GM19372 (cell line): ENCODE data around the gene THBS2.
"Not testable (repeated sequence)": the region's sequence is repeated elsewhere in the genome, so short reads cannot be mapped to it uniquely, and the experiment has no call there.

Experiments used
- ATAC-seq: cut with Tn5 transposase; IDR thresholded peaks from one replicate; pipeline ENCODE4 v1.9.1; 2021; ENCODE audit warnings: mild to moderate bottlenecking, low read depth, moderate library complexity; ENCODE audit not compliant: unreplicated experiment

The THBS2 gene

DNA sequence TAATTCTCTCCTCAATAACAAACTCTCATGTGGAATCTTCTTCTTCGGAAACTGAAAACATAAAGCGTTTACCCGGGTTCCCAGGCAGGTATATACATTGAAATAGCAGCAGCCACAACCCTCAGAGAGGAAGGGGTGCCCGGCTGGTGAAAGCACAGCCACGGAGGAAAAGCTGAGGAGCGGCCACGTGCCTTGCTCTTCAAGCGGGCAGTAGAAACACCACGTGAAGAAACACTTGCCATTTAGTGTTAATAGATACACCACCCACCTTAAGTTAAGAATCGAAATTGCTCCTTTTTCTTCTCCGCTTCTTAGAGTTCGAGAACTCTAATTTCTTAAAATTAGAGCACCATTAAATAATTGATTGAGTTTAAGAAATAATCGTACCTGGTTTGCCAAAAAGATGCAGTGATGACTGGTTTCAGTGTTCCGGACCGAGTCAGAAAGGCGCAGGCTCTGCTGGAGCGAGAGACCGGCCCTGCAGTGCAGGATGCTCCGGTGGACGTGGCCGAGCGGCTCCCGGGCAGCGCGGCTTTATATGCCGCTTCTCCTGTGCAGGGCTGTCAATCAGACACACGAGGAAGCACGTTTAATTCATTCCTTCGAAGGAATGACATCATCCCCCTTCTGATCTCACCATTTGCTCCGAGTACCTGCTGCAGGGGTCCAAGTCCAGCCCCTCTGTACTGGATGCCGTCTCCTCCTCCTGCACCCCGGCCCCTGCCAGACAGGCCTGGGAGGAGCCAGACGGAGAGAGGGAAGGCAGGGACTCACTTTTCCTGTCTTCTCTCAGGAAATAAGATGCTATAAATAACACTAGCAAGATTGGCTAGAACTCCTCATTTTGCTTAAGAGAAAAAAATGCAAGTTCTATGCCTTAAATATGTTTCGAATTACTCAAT is at the start of gene THBS2:
Gene THBS2 (minus strand): TSS at position 510 of the 902 bp plus-strand sequence. CDS start 3,062 bp downstream, outside the sequence.
- no peak for ATAC-seq

- ATAC-seq = no peak
These were observed 49.1 kb upstream of the THBS2 start for GRCh38 chr6:169302716-169303115.

DNA sequence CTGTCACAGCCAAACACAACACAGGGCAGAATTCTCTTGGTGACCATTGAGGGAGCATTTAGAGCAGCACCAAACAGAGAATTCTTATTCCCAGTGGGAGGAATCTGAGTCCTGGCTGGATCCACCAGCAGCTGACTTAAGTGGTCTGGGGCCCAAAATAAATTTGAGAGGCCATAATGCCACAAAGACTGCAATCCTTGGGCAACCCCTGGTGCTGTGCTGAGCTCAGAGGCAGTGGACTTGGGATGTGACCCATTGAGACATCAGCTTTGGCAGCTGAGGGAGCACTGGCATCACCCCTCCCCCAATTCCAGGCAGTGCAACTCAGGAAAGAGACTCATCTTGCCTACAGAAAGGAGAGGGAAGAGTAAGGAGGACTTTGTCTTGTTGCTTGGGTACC is 48.6 kb upstream of the THBS2 start:
- ATAC-seq = no peak

GRCh38 chr6:169300916-169301315 is 47.3 kb upstream of the THBS2 start:
- ATAC-seq = no peak

DNA sequence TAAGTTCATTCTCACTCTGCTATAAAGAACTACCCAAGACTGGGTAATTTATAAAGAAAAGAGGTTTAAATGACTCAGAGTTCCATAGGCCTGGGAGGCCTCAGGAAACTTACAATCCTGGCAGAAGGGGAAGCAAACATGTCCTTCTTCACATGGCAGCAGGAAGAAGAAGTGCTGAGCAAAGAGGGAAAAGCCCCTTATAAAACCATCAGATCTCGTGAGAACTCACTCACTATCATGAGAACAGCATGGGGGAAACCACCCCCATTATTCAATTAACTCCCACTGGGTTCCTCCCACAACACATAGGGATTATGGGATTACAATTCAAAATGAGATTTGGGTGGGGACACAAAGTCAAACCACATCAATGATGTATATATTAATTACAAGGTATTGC is 45.0 kb upstream of the THBS2 start:
- not testable (repeated sequence) for ATAC-seq

DNA sequence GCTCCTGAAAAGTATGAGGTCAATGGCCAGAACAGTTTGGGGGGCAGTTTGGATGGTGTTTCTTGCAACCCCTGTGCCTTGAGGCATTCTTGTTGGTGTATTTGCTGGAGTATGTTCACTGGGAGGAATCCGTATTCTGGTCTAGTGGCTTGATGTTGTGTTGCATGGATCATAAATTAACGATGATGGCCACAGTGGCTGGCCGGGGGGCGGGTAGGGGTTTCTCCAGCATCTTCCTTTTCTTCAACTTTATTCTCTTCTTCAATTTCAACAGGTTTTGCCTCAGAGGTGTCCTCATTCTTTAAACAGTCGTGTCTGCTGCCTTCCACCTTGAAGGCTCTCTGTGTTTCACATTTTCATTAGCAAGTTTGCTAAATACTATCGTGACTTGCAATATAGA is 43.0 kb upstream of the THBS2 start:
- no peak for ATAC-seq

DNA sequence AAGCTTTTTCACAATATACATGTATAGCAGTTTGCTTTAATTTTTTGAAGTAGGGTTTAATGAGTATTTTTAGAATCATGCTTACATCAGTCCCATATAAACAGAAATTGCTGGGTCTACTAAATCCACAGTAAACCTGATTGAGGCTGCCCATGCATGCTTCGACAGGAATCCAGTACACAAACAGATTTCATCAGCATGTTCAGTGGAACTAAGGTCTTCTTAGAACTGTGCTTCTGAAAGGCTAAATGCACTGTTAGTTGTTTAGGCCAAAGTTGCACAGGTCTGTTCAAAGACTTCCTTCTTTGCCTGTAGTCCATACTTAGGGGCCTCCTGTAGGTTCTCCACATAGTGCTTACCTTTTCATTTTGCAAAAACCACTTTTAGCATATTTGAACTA is 42.5 kb upstream of the THBS2 start:
- ATAC-seq = no peak

GRCh38 chr6:169293196-169293595 is 39.5 kb upstream of the THBS2 start:
- no peak for ATAC-seq

DNA sequence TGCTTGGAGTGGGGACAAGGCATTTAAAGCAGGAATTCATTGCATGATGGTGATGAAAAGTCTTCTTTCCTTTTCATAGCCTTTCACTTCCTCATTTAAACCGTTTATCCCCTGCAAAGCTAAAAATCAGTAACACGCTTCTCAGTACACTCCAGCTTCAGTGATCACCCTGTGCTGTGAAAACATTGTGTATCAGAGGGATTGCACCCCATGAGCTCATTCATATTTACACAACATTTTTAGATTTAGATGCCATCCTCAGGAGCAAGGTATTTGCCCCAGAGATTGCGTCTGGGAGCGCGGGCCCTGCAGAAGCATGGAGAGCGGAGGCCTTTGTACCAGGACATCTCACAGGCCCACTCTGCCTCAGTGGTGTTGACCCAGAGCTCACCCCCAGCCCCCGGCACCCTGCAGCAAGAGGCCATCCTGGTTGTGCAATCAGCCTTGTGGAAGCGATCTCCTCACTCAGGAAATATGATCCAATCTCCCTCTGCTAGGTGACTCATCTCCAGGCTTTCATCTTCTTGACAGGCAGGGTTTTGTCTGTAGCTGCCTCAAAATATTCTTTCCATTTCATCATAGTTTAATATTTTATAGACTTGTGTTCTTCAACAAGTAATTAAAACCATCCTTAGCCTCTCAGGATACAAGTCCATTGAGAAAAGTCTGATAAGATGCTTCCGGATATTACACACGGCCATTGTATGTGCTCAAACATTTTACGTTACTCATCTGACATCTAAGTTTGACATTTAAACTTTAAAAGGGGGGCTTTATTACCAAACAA is 38.9 kb upstream of the THBS2 start:
- no peak for ATAC-seq

DNA sequence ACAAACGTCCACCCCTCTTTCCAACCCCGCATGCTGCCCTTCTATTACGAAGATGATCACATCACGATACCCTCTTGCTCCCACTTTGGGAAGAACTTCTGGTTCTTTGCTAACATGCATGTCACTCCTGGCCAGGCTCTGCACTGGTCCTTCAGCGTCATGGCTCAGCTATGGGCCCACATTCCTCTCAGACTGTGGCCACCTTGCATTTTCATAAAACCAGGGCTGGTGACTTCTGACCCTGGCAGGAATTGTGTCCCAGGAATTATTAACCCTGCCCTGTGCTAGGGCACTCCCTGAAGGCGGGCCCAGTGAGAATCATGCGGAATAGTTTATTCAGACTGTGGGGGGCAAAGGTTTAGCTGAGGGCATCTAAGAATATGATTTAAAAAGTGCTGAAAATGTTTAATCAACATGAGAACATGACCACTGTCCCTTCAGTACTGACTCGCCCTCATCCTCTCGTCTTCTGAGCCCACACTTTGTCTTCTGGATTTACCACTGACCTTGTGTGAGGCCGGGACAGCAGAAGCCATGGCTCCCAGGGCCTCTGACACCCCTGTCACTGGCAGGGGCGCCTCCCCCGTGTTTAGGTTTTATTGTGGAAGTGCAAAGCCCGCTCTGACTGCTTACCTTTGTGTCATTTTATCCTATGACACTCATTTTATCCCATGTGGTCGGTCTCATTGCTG is 38.1 kb upstream of the THBS2 start:
- no peak for ATAC-seq

GRCh38 chr6:169291148-169291547 is 37.5 kb upstream of the THBS2 start:
- ATAC-seq = no peak

GRCh38 chr6:169289619-169290339 is 36.1 kb upstream of the THBS2 start:
- no peak for ATAC-seq

- ATAC-seq = no peak
These were observed 35.6 kb upstream of the THBS2 start for GRCh38 chr6:169289257-169289618.

DNA sequence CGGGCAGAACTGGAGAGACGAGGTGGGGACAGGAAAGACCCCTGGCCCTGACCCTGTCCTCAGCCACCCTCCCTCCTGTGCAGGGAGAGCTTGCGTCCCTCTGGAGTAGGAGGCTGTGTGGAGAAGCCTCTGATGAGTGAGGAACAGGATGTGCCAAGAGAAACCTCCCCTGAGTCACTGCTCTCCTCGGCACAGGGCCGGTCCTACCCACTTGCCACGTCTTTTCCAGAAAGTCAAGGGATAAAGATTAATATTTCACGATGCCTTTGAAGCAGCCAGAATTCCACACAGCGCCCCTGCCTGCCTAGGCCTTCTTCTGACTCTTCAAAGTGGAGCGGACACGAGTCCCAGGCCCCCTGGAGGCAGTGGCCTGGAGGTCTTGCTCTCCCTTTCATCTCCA is 34.9 kb upstream of the THBS2 start:
- ATAC-seq = no peak

- ATAC-seq = no peak
These were observed 34.0 kb upstream of the THBS2 start for GRCh38 chr6:169287675-169288074.

DNA sequence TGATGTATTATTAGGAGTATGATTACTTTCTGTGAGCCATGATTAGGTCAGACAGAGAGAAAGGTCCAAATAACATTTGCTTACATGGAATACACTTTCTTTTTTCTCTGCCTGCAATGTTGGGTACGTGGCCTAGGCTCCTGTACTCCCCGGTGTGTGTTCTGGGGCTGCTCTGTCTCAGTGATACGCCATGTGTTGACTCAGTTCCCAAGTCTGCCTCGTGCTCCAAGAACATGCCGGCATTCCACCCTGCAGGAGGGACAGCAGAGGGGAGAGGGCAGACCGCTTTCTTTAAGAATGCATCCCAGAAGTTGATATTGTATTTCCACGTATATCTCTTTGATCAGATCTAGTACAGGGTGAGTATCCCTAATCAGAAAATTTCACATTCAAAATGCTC is 33.3 kb upstream of the THBS2 start:
- ATAC-seq = no peak

DNA sequence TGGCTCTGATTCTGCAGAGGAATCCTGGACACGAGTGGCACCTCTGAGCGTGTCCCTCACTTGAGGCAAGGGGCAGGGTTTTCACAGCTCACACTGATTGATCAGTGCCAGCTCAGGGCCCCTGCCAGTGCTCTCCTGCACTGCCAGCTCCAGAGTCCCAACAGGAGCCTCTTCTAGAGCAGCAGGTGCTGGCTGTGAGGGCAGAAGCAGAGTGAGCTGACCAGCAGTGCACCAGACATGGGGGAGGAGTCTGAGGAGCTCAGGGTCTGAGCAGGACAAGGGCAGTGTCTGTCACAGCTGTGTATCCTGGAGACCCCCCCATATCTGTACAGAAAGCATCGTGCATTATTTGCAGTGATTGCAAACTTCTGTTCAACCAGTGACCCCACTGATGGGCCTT is 31.5 kb upstream of the THBS2 start:
- no peak for ATAC-seq

DNA sequence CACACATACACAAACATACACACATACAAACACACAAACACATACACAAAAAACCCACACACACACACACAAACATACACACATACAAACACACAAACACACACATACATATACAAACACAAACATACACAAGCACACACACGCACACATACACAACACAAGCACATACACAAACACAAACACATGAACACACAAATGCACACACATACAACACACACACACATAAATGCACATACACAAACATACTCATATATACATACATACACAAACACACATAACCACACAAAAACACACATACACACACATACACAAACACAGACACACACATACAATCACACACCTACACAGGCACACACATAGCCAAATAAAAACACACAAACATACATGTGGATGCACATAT is 30.3 kb upstream of the THBS2 start:
- ATAC-seq = no peak

- no peak for ATAC-seq
These were observed 28.4 kb upstream of the THBS2 start for GRCh38 chr6:169282043-169282442.

DNA sequence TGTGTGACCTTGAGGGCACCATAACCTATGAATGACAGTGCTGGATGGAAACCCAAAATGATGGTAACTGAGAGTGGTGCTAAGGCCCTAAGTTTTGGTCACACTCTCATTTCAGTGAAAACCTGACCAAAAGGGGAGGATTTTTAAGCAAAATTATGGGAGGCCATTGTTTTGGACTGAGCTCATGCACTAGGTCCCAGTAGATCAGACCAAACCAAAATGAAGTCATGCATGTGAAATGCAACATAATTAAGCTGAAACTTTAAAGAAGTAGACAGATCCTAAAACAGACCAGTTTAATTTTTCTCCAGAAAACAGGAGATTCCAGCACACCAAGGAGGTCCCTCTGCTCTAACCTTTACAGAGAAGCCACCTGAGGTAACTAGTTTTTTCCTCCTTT is 24.0 kb upstream of the THBS2 start:
- ATAC-seq = no peak

DNA sequence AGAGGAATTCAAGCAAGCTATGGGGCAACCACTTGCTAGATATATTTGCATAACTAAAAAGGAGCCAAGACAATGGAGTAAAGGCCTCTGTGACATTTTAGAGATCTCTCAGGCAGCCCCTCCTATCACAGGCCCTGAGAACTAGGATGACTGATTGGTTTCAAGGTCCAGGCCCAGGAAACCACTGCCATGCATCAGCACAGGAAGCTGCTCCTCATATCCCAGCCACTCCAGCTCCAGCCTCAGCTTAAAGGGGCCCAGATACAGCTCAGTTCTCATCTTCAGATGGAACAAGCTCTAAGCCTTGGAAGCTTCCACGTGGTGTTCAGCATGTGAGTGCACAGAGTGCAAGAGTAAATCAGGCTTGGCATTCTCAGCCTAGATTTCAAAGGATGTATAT is 21.1 kb upstream of the THBS2 start:
- no peak for ATAC-seq
